Cardiac septum (tissue), 1 donor: ENCODE data around the gene KIAA0753. TPM values are rescaled to one million over a fixed set of nuclear protein-coding genes. Genes with fewer than 3 reads are reported as not detected.
"Not testable (repeated sequence)": the region's sequence is repeated elsewhere in the genome, so short reads cannot be mapped to it uniquely, and the experiment has no call there.

ENCODE experiments used
- DNase-seq: peaks from one replicate; pipeline ENCODE4 v3.0.0-alpha.2; 2020; ENCODE audit warnings: low spot score
- intact Hi-C: fragments of 100-400 bp; cut with DNase I; formaldehyde crosslinking; loops from one replicate; pipeline ENCODE4 v1.14.0; 2022
- total RNA-seq: library from RNA; stranded (reverse); fragmentation: NEBNext Ultra II Directional; extraction: Animal tissue kit (Norgen Biotek cat#: 25700); gene quantifications from one replicate; pipeline ENCODE4 v1.2.1, GENCODE V29; 2021
- donor health status: DM: no; HTN: no; CAD: no.

KIAA0753 gene
- total RNA-seq, 1 donor from 2014 or later = 7.8 TPM

- no peak for DNase-seq
- intact Hi-C loops = loop anchor here (5.0 kb wide), 1 partner anchor 104 kb away; no protein-coding TSS in a partner anchor
Measured at GRCh38 chr17:6576038-6576785, 64.3 kb downstream of the KIAA0753 start.

GRCh38 chr17:6575596-6575988 lies 64.9 kb downstream of the KIAA0753 start:
- intact Hi-C loops = loop anchor here (5.0 kb wide), 1 partner anchor 103 kb away; no protein-coding TSS in a partner anchor

GRCh38 chr17:6574687-6575595 lies 65.6 kb downstream of the KIAA0753 start:
- no peak for DNase-seq
- intact Hi-C loops = loop anchor here (5.0 kb wide), 1 partner anchor 103 kb away; no protein-coding TSS in a partner anchor

More at GRCh38 chr17:6575596-6575988, 64.9 kb downstream of the KIAA0753 start:
- DNase-seq = no peak

GRCh38 chr17:6573982-6574686 lies 66.4 kb downstream of the KIAA0753 start:
- intact Hi-C loops = no loop called here
- DNase-seq = no peak

GRCh38 chr17:6573495-6573894 lies 67.0 kb downstream of the KIAA0753 start:
- intact Hi-C loops, DNase-seq: not testable (repeated sequence)

- DNase-seq = no peak
- intact Hi-C loops = no loop called here
Measured at GRCh38 chr17:6572972-6573370, 67.5 kb downstream of the KIAA0753 start.

- DNase-seq = no peak
- intact Hi-C loops = no loop called here
Measured at GRCh38 chr17:6571452-6571781, 69.1 kb downstream of the KIAA0753 start.

- DNase-seq = no peak
- intact Hi-C loops = no loop called here
Measured at GRCh38 chr17:6570731-6571451, 69.6 kb downstream of the KIAA0753 start.

- DNase-seq = no peak
- intact Hi-C loops = no loop called here
Measured at GRCh38 chr17:6569370-6570285, 70.9 kb downstream of the KIAA0753 start.

GRCh38 chr17:6568184-6568758 lies 72.2 kb downstream of the KIAA0753 start:
- intact Hi-C loops = no loop called here

GRCh38 chr17:6567528-6568183 lies 72.9 kb downstream of the KIAA0753 start:
- intact Hi-C loops = no loop called here
- peak; percentile 47 for DNase-seq

More at GRCh38 chr17:6568184-6568758, 72.2 kb downstream of the KIAA0753 start:
- DNase-seq = no peak

GRCh38 chr17:6561446-6561845 lies 79.1 kb downstream of the KIAA0753 start:
- intact Hi-C loops = no loop called here
- no peak for DNase-seq

- no peak for DNase-seq
- intact Hi-C loops = no loop called here
Measured at GRCh38 chr17:6560496-6560895, 80.0 kb downstream of the KIAA0753 start.

GRCh38 chr17:6559753-6560215 lies 80.7 kb downstream of the KIAA0753 start:
- DNase-seq = no peak
- intact Hi-C loops = loop anchor here (10.0 kb wide), 1 partner anchor 85 kb away; no protein-coding TSS in a partner anchor

GRCh38 chr17:6558932-6559752 lies 81.4 kb downstream of the KIAA0753 start:
- intact Hi-C loops = loop anchor here (10.0 kb wide), 1 partner anchor 84 kb away; no protein-coding TSS in a partner anchor
- DNase-seq = no peak

GRCh38 chr17:6558276-6558675 lies 82.2 kb downstream of the KIAA0753 start:
- intact Hi-C loops = loop anchor here (10.0 kb wide), 1 partner anchor 83 kb away; no protein-coding TSS in a partner anchor
- DNase-seq = no peak
